GM23248 (cell line): Measurements from ENCODE around the gene FAM131C. TPM values are rescaled to one million over a fixed set of nuclear protein-coding genes. Genes with fewer than 3 reads are reported as not detected.

ENCODE experiments used
- DNase-seq: peaks from one replicate; pipeline ENCODE4 v3.0.0-alpha.2; 2015
- H2AFZ ChIP-seq: fragments of 200-600 bp; sonication (generic); 2 replicates; pipeline ENCODE4 v1.6.1; 2016; ENCODE audit warnings: antibody characterized with exemption
- H3F3A ChIP-seq: fragments of 200-600 bp; sonication (generic); 2 replicates; pipeline ENCODE4 v1.6.1; 2016; ENCODE audit warnings: mild to moderate bottlenecking, antibody characterized with exemption, mixed run types; ENCODE audit not compliant: insufficient read depth
- H3K27ac ChIP-seq: fragments of 200-600 bp; sonication (generic); 2 replicates; pipeline ENCODE4 v1.5.1; 2016; ENCODE audit warnings: mild to moderate bottlenecking
- H3K27me3 ChIP-seq: fragments of 200-600 bp; sonication (generic); replicated peaks from 2 replicates; pipeline ENCODE4 v1.6.1; 2016; ENCODE audit warnings: mild to moderate bottlenecking; ENCODE audit not compliant: insufficient read depth
- H3K36me3 ChIP-seq: fragments of 200-600 bp; sonication (generic); 2 replicates; pipeline ENCODE4 v1.6.1; 2016; ENCODE audit warnings: low read depth, mild to moderate bottlenecking
- H3K4me1 ChIP-seq: fragments of 200-600 bp; sonication (generic); 2 replicates; pipeline ENCODE4 v1.6.1; 2016; ENCODE audit warnings: mild to moderate bottlenecking; ENCODE audit not compliant: insufficient read depth
- H3K4me2 ChIP-seq: fragments of 200-600 bp; sonication (generic); one replicate; pipeline ENCODE4 v1.6.1; 2016; ENCODE audit warnings: mild to moderate bottlenecking; ENCODE audit not compliant: unreplicated experiment
- H3K4me3 ChIP-seq: fragments of 200-600 bp; sonication (generic); 2 replicates; pipeline ENCODE4 v1.5.1; 2016; ENCODE audit warnings: mild to moderate bottlenecking
- H3K79me2 ChIP-seq: fragments of 200-600 bp; sonication (generic); 2 replicates; pipeline ENCODE4 v1.6.1; 2016; ENCODE audit warnings: mild to moderate bottlenecking; ENCODE audit not compliant: insufficient read depth
- H3K9ac ChIP-seq: fragments of 200-600 bp; sonication (generic); 2 replicates; pipeline ENCODE4 v1.6.1; 2016; ENCODE audit warnings: mild to moderate bottlenecking
- H3K9me2 ChIP-seq: fragments of 200-600 bp; sonication (generic); 2 replicates; pipeline ENCODE4 v1.6.1; 2016; ENCODE audit warnings: mixed run types, mild to moderate bottlenecking, moderate library complexity; ENCODE audit not compliant: insufficient read depth
- H3K9me3 ChIP-seq: fragments of 200-600 bp; sonication (generic); one replicate; pipeline ENCODE4 v1.6.1; 2017; ENCODE audit warnings: low read depth
- H4K20me1 ChIP-seq: fragments of 200-600 bp; sonication (generic); 2 replicates; pipeline ENCODE4 v1.6.0; 2016; ENCODE audit not compliant: insufficient read depth
- EZH2 ChIP-seq: fragments of 200-600 bp; sonication (generic); IDR thresholded peaks from 2 replicates; pipeline ENCODE4 v1.6.1; 2018; ENCODE audit warnings: antibody characterized with exemption, mild to moderate bottlenecking; ENCODE audit not compliant: insufficient read depth, poor library complexity, severe bottlenecking
- EZH2phosphoT487 ChIP-seq: fragments of 200-600 bp; sonication (generic); IDR thresholded peaks from 2 replicates; pipeline ENCODE4 v1.6.1; 2018; ENCODE audit warnings: antibody characterized with exemption, moderate library complexity, mild to moderate bottlenecking, low read depth; ENCODE audit not compliant: insufficient read depth
- WGBS, 2 experiments: methylation state at CpG; one replicate each; pipeline ENCODE4 v1.1.6; 2015 to 2017; ENCODE audit warnings: low lambda C conversion rate in 2 of 2, low coverage in 1 of 2; ENCODE audit errors: missing lambda C conversion rate in 2 of 2; 5-methylcytosine and 5-hydroxymethylcytosine counted together
- in situ Hi-C: fragments of 300-500 bp; cut with MboI; formaldehyde crosslinking; loops from 2 replicates; pipeline ENCODE4 v1.15.0; 2020
- polyA plus RNA-seq: library from polyadenylated mRNA; unstranded; fragments of >200 nt; fragmentation: Nextera tagmentation; extraction: Ambion mirVana; gene quantifications from 2 replicates; pipeline ENCODE4 v1.2.1, GENCODE V29; 2016
- total RNA-seq: library from RNA; depleted of rRNA; stranded (reverse); fragments of >200 nt; shearing (Covaris generic); gene quantifications from 2 replicates; pipeline ENCODE4 v1.2.3, GENCODE V29; 2014

Gene FAM131C
- total and polyA plus RNA-seq, 2 experiments from 2014 or later: 0.97 to 1.3 TPM

DNA sequence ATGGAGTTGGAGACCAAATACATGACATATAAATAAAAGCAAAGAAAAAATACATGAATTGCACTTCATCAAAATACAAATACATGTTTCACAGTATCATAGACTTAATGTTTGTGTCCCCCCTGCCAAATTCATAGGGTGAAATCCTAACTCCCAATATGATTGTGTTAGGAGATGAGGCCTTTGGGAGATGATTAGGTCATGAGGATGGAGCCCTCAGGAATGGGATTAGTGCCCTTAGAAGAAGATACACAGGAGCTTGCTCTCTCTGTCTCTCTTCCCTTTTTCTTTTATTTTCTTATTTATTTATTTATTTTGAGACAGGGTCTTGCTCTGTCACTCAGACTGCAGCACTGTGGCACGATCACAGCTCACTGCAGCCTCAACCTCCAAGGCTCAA, 26.0 kb upstream of the FAM131C start:
- no peak for TF ChIP-seq EZH2
- no peaks in the 10 kb centered on the region for H3F3A ChIP-seq
- no peaks in the 10 kb centered on the region for H3K9me2 ChIP-seq
- H3K27ac ChIP-seq: no peak overlapping the region
- H3K4me3 ChIP-seq: no peak overlapping the region
- no peaks in the 10 kb centered on the region for H3K4me1 ChIP-seq
- H3K27me3 ChIP-seq: no peaks in the 10 kb centered on the region
- H2AFZ ChIP-seq: no peak overlapping the region
- in situ Hi-C loops: loop anchor here (25.0 kb wide), 1 partner anchor 263 kb away; the partner anchor contains the start of genes FBXO42 and SZRD1
- no peaks in the 10 kb centered on the region for H3K36me3 ChIP-seq
- no peaks in the 10 kb centered on the region for H3K79me2 ChIP-seq
- no peak for DNase-seq
- 61 to 75% methylated on average over 1 of the region's 1 CpG for WGBS, 2 experiments
- H3K9me3 ChIP-seq: no peaks in the 10 kb centered on the region
- H4K20me1 ChIP-seq: no peaks in the 10 kb centered on the region
- H3K4me2 ChIP-seq: no peak overlapping the region
- H3K9ac ChIP-seq: no peak overlapping the region

GRCh38 chr1:16095447-16095846, 22.0 kb upstream of the FAM131C start:
- Histone ChIP-seq H3K36me3 (no peaks in the 10 kb centered on the region), H3F3A (0 out of 2 replicates have a peak, but pooled peaks cover 5% of the 10 kb centered on the region), H2AFZ (no peak overlapping the region), H4K20me1 (no peaks in the 10 kb centered on the region), H3K27ac (no peak overlapping the region), H3K9me2 (no peaks in the 10 kb centered on the region), H3K4me1 (no peaks in the 10 kb centered on the region), H3K4me2 (no peak overlapping the region), H3K27me3 (no peaks in the 10 kb centered on the region), H3K4me3 (no peak overlapping the region), H3K9me3 (no peaks in the 10 kb centered on the region), H3K79me2 (no peaks in the 10 kb centered on the region), H3K9ac (no peak overlapping the region)
- 65 to 70% methylated on average over 9 of the region's 9 CpGs for WGBS, 2 experiments
- no peak for TF ChIP-seq EZH2phosphoT487
- in situ Hi-C loops: loop anchor here (25.0 kb wide), 1 partner anchor 267 kb away; the partner anchor contains the start of genes FBXO42 and SZRD1
- DNase-seq: no peak

DNA sequence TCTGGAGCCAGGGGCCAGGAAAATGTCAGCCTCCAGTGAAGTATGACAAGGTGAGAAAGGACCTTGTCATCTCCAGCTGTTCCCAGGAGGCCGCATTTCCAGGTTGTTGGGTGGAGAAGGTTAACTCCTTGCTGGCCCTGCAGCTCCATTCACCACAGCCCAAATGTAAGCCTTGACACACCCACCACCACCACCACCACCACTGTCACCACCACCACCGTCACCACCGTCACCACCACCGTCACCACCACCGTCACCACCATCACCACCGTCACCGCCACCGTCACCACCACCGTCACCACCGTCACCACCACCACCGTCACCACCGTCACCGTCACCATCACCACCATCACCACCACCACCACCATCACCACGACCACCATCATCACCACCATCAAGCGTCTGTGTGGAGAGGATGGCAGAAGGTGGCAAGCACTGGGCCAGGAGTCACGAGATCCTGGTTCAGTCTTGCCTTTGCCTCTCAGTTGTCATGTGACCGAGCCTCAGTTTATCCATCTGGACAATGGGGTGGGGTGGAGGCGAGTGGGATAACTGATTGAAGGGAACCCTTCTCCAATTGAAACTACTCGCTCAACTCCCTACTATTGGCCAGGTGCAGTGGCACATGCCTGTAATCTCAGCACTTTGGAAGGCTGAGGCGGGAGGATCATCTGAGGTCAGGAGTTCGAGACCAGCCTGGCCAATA, 21.2 kb upstream of the FAM131C start:
- Histone ChIP-seq H4K20me1 (no peaks in the 10 kb centered on the region), H3K4me2 (no peak overlapping the region), H3F3A (0 out of 2 replicates have a peak, but pooled peaks cover 5% of the 10 kb centered on the region), H3K4me1 (no peaks in the 10 kb centered on the region), H3K27ac (no peak overlapping the region), H3K79me2 (no peaks in the 10 kb centered on the region), H3K9me2 (no peaks in the 10 kb centered on the region), H3K9ac (no peak overlapping the region), H3K4me3 (no peak overlapping the region), H3K27me3 (no peaks in the 10 kb centered on the region), H2AFZ (no peak overlapping the region), H3K36me3 (no peaks in the 10 kb centered on the region), H3K9me3 (no peaks in the 10 kb centered on the region)
- WGBS, 2 experiments: 77 to 94% methylated on average over 18 to 21 of the region's 21 CpGs
- no peak for DNase-seq
- TF ChIP-seq EZH2 (no peak), EZH2phosphoT487 (no peak)
- in situ Hi-C loops: loop anchor here (25.0 kb wide), 1 partner anchor 268 kb away; the partner anchor contains the start of genes FBXO42 and SZRD1

GRCh38 chr1:16093611-16094010, 20.2 kb upstream of the FAM131C start:
- Histone ChIP-seq H3K79me2 (no peaks in the 10 kb centered on the region), H3K4me1 (peaks cover 7% of the 10 kb centered on the region), H3F3A (0 out of 2 replicates have a peak, but pooled peaks cover 5% of the 10 kb centered on the region), H3K9ac (no peak overlapping the region), H3K9me3 (no peaks in the 10 kb centered on the region), H4K20me1 (no peaks in the 10 kb centered on the region), H3K27ac (no peak overlapping the region), H3K4me3 (no peak overlapping the region), H3K9me2 (no peaks in the 10 kb centered on the region), H3K36me3 (no peaks in the 10 kb centered on the region), H3K27me3 (no peaks in the 10 kb centered on the region), H2AFZ (no peak overlapping the region), H3K4me2 (no peak overlapping the region)
- whole genome bisulfite sequencing, 2 experiments: 72 to 74% methylated on average over 9 of the region's 9 CpGs
- TF ChIP-seq EZH2phosphoT487 (no peak), EZH2 (no peak)
- in situ Hi-C loops: loop anchor here (25.0 kb wide), 1 partner anchor 269 kb away; the partner anchor contains the start of genes FBXO42 and SZRD1
- DNase-seq: no peak
